Fibroblast of mammary gland (primary cell): Measurements from ENCODE around the gene MAPKBP1.

Experiments used
- DNase-seq: peaks from one replicate; pipeline ENCODE4 v3.0.0-alpha.2; 2010; ENCODE audit warnings: low read depth
- H3K4me3 ChIP-seq: 2 replicates; pipeline ENCODE4 v1.5.1; 2011; ENCODE audit warnings: low read depth, mild to moderate bottlenecking, low read length, moderate library complexity; ENCODE audit not compliant: control insufficient read depth
- CTCF ChIP-seq: conservative IDR thresholded peaks from 2 replicates; pipeline ENCODE4 v1.5.1; 2011; ENCODE audit warnings: low read depth, low read length, inconsistent platforms; ENCODE audit not compliant: control insufficient read depth, insufficient read depth

MAPKBP1 gene

GRCh38 chr15:41876689-41877088, 102.4 kb downstream of the MAPKBP1 start:
- DNase-seq: no peak
- TF ChIP-seq CTCF: no peak

More at GRCh38 chr15:41876689-41877088, 102.4 kb downstream of the MAPKBP1 start:
- H3K4me3 ChIP-seq: no peak overlapping the region
